ENCODE data around the gene RAET1L.
"Not testable (repeated sequence)": the region's sequence is repeated elsewhere in the genome, so short reads cannot be mapped to it uniquely, and the experiment has no call there.

RAET1L gene

DNA sequence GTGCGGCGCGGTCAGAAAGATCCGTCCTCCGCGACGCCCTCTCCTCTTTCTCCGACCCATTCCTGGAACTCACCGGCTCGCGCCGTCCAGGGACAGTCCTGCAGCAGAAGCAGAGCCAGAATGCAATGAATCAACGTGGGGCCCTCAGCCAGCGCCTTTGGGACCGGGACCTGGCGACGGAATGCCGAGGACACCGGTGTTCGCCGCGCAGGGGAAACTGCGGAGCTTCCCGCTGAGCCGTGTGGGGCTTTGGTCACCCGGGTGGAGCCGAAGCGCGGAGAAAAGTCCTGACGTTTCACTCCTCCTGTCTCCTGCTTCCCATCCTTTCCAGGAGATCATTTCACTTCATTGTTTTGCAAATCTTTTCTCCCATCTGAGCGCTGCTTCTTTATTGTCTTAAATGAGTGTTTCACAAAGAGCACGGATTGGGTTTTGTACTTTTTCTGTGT lies 35.1 kb downstream of the RAET1L start:
- DNase-seq = no peak

DNA sequence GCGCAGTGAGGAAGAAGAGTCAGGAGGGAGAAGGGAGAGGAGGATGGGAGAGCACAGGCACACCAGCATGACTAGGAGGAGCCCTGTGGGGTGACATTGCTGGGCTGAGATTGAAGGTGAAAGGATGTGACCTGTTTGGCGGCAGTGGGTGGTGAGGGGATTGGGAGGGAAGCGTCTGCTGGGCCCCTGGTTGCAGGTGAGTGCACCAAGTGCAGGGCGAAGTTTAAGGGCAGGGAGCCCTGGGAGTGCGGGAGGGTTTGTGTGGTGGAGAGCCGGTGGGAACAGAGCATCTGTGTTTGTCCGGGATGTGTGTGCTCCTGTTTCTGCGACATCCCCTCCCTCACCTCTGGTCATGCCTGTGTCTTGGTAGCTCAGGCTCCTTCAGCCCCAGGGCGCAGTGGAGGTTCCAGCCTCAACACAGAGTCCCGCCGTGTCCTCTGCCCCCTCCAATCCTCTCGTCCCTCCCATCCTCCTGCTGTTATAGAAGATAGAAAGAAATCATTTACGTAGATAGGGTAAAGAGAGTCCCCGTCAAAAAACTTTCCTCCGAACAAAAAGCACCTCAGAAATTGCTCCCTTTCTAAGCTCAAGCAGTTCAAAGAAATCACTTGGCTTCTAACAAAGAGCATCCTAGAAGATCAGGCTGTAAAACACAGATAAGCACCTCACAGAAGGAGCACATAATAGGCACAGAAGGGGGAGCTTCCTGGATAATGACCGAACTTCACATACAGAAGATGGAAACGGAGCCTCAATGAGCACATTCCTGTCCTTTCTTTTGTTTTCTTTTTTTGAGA lies 36.6 kb downstream of the RAET1L start:
- no peak for DNase-seq

DNA sequence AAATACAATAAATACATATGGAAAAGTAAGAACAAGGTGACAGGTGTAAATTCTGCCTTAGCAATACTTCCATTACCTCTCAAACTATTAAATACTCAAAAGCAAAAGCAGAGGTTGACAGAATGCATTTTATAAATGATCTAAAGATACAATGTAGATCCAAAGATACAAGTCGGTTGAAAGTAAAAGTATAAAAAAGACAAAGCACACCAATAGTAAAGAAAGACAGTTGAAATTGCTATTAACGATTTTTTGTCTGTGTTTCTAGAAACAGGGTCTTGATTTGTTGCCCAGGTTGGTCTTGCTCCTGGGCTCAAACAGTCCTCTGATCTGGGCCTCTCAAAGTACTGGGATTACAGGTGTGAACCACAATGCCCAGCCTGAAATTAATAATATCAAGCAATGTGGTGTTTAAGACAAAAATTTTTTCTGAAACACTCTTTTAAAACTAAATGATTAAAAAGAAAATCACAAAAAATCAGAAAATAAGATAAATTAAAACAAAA lies 37.7 kb downstream of the RAET1L start:
- no peak for DNase-seq

DNA sequence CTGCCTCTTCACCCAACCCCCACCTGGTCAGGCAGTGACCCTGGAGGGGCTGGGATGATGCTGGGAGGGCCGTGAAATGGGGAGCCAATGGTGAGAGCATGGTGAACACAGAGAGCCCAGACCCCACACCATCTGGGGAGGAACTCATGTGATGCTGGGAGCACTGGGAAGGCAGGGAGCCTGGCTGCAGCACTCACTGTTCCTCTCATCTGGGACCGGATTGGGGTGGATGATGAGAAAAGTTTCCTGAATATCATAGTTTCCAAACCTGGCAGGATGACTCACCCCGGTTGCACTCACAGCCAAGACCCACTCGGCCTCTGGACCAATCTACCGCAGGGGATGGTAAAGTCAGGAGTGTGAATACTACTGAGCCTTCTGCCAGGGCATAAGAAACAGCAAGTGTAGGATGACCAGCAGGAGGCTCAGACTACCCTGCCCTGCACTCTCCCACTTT lies 39.8 kb downstream of the RAET1L start:
- no peak for DNase-seq

DNA sequence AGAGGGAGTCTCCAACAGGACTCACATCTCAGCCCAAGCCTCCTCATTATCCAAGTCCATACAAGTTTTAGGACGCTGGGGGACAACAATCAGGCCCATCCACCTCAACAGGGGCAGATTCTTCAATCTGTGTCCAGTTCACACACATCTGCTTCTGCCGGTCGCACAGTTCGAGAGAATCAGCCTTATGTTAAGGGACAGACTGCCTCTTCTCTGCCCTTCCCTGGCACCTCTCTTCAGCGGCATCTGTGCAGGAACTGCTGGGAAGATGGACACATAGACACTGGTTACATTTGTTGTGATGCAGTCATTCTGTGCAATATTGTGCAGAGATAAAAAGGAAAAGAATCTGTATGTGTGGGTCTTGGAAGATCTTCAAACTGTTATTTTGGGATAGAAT lies 40.6 kb downstream of the RAET1L start:
- DNase-seq = no peak

DNA sequence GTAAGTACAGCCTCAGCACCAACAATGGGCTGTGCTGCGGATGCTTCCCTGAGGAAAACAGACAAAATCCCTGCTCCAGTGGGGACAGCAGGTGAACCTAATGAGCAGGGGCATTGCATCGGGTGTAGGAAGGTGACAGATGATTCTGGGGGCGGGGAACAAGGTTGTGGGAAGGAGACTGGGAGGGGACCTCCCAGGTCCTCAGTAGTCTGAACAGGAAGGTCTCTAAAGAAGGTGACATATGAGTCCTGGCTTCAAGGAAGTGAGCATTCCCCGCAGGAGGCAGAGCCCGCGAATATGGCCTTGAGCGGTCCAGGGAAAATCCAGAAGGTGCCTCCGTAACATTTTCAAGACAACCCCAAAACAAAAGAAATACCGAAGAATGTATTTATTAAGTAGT lies 42.2 kb downstream of the RAET1L start:
- no peak for DNase-seq

DNA sequence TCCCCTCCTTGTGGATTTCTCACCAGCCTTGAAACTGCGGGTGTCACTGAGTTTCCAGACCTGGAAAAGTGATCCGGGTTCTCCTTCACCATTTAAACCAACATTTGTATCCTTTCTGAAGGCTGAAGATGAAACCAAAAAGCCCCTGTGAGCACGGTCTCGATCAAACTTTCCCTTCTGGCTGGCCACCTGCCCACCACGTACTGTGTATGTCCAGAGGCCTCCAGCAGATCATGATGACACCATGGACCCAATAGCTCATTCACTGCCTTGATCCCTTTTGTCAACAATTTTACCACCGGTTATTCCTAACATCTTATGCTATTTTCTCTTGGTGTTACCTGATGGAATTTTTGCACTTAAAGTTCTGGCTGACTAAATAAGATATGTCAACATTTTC lies 46.0 kb downstream of the RAET1L start:
- no peak for DNase-seq

DNA sequence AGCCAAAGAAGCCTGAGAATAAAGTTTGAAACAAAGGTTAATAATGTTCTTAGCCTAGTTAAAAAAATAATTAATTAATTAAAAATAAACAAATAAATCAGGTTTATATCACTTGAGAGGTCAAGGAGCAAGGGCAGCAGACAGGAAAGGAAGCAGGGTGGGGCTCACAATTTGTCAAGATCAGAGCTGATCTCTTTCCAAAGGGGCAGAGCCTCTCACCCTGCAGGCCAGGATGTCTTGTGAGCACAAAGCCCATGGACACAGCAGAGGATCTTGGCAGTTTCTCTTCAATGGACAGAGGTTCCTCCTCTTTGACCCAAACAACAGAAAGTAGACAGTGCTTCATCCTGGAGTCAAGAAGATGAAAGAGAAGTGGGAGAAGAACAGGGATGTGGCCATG lies 46.7 kb downstream of the RAET1L start:
- no peak for DNase-seq

DNA sequence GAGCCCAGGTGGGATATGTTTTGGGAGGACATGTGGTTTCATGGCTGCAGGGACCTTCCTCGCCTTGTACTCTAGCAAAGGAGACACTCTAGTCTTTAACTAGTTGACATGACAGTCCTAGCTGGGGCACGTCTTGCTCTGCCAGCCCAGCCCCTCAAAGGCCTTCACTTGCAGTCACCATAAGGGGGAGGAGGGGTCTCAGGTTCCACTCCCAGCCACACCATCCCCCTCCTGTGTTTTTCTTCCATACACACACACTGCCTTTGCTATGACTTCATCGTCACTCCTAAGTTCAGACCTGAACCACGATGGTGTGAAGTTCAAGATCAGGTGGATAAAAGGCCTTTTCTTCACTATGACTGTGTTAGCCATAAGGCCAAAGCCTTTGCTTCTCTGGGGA lies 48.1 kb downstream of the RAET1L start:
- no peak for DNase-seq

DNA sequence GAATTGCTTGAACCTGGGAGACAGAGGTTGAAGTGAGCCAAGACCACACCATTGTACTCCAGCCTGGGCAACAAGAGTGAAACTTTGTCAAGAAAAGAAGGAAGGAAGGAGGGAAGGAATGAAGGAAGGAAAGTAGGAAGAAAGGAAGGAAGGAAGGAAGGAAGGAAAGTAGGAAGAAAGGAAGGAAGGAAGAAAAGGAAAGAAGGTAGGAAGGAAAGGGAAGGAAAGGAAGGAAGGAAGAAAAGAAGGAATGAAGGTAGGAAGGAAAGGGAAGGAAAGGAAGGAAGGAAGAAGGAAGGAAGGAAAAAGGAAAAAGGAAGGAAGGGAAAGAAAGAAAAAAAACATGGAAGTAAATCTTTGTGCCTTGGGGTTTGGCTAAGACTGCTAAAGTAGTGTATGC lies 49.9 kb downstream of the RAET1L start:
- no peak for DNase-seq

DNA sequence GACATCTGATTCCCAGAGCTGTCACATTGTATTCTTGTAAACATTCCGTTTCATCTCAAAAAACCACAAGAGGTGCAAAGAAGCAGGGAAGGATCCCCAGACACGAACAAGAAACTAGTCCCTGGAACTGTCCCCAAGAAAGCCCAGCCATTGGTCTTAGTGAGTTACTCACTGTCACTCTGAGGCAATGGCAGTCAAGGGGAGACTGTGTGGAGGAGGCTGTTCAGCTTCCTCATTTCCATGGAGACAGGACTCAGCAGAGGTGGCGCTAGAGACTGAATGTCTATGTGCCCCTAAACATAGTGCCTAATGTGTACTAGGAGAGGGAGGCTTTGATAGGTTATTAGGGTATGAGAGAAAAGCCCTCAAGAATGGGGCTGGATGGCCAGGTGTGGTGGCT lies 50.5 kb downstream of the RAET1L start:
- DNase-seq = no peak

DNA sequence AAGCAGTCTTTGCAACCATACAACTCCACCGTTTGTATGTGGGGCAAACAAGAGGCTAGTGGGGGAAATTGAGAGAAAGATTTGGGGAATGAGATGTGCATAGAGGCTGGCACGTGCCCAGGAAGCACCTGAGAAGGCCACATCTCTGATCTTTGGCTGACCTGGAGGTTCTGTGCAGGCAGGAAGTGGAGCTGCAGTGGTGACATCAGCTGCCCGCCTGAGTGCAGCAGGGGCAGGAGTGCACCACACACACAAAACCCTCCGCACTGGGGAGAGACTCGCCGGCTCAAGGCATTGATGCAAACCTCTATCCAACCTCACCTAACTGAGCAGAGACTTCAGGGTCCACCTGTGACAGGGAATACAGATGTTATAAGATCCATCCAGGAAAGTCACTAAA lies 50.9 kb downstream of the RAET1L start:
- DNase-seq = not testable (repeated sequence)

DNA sequence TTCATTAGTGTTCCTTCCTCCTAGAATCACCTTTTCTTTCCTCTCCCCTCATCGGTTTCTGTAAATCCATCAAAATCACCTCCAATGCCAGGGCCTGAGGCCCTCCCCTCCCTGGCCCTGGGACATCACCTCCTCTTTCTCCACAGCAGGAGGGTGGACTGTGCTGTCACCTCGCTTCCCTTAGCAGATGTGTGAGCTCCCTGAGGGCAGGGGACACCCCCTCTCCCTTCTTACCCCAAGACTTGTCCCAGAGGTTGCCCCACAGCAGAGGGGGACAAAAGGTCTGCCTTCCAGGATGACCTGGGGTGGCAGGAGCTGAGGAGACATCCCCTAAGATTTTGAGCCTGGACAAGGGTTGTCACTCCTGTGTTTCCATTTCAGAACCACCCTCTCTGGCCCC lies 55.7 kb downstream of the RAET1L start:
- no peak for DNase-seq

DNA sequence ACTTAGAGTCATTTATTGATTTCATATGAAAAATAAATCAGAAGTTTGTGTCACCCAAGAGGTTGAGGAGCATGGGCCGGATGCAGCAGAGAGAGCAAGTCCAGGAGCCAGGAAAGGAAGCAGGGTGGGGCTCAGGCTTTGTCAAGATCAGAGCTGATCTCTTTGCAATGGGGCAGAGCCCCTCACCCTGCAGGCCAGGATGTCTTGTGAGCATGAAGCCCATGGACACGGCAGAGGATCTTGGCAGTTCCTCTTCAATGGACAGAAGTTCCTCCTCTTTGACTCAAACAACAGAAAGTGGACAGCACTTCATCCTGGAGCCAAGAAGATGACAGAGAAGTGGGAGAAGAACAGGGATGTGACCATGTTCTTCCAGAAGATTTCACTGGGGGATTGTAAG lies 56.4 kb downstream of the RAET1L start:
- DNase-seq = not testable (repeated sequence)
